ENCODE measurements around the gene WDR44. TPM values are rescaled to one million over a fixed set of nuclear protein-coding genes. Genes with fewer than 3 reads are reported as not detected.

Gene WDR44
- total and polyA plus RNA-seq, 12 donors = 3.8 to 15.7 (median 13.8) TPM

- WGBS, 2 donors = 1% methylated on average over 40 to 75 of the region's 81 CpGs
- DNase-seq (peak; percentile 12 to 54), ATAC-seq (peak; percentile 20 to 67 (median 50))
- peak overlapping the region; percentile 38 to 72 (median 62) for H3K4me3 ChIP-seq
- peaks cover 0 to 21% (median 0%) of the 10 kb centered on the region in 9 donors for H3K4me1 ChIP-seq
- H3K27ac ChIP-seq = peak overlapping the region in 9 of 10 donors; percentile 58 to 92 (median 71)
- H3K9me3 ChIP-seq = no peaks in the 10 kb centered on the region
- intact Hi-C loops (cut with DNase I) = loop anchor here in 1 of 10 donors (10.0 kb wide), 1 partner anchor 109 kb away; no protein-coding TSS in a partner anchor
- H3K27me3 ChIP-seq = peaks cover 0 to 38% (median 0%) of the 10 kb centered on the region in 7 donors
- TF ChIP-seq, protein P1, sequence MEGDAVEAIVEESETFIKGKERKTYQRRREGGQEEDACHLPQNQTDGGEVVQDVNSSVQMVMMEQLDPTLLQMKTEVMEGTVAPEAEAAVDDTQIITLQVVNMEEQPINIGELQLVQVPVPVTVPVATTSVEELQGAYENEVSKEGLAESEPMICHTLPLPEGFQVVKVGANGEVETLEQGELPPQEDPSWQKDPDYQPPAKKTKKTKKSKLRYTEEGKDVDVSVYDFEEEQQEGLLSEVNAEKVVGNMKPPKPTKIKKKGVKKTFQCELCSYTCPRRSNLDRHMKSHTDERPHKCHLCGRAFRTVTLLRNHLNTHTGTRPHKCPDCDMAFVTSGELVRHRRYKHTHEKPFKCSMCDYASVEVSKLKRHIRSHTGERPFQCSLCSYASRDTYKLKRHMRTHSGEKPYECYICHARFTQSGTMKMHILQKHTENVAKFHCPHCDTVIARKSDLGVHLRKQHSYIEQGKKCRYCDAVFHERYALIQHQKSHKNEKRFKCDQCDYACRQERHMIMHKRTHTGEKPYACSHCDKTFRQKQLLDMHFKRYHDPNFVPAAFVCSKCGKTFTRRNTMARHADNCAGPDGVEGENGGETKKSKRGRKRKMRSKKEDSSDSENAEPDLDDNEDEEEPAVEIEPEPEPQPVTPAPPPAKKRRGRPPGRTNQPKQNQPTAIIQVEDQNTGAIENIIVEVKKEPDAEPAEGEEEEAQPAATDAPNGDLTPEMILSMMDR (IDR thresholded peaks at IDR 0.05) = no peak
- H3K36me3 ChIP-seq = no peaks in the 10 kb centered on the region
Observed at GRCh38 chrX:118495958-118496762, 150.3 kb downstream of the WDR44 start.

- intact Hi-C loops (cut with DNase I) = loop anchor here in 1 of 10 donors (10.0 kb wide), 1 partner anchor 108 kb away; no protein-coding TSS in a partner anchor
- peak in 2 of 8 donors; percentile 7 to 8 for ATAC-seq
- peaks cover 0 to 38% (median 0%) of the 10 kb centered on the region in 7 donors for H3K27me3 ChIP-seq
Observed at GRCh38 chrX:118496763-118497079, 150.8 kb downstream of the WDR44 start.

GRCh38 chrX:118497180-118497818, 151.4 kb downstream of the WDR44 start:
- ATAC-seq (no peak), DNase-seq (no peak)
- Histone ChIP-seq H3K4me1 (peaks cover 0 to 29% (median 0%) of the 10 kb centered on the region in 9 donors), H3K27ac (peak overlapping the region in 3 of 10 donors; percentile 76 to 92 (median 78)), H3K9me3 (no peaks in the 10 kb centered on the region), H3K36me3 (no peaks in the 10 kb centered on the region), H3K27me3 (peaks cover 0 to 38% (median 0%) of the 10 kb centered on the region in 7 donors), H3K4me3 (peak overlapping the region in 6 of 10 donors; percentile 62 to 72 (median 64))
- intact Hi-C loops (cut with DNase I) = loop anchor here in 1 of 10 donors (10.0 kb wide), 1 partner anchor 108 kb away; no protein-coding TSS in a partner anchor
- 56 to 63% methylated on average over 7 of the region's 7 CpGs for WGBS, 2 donors
- TF ChIP-seq, protein P1 (IDR thresholded peaks at IDR 0.05) = no peak

More at GRCh38 chrX:118496763-118497079, 150.8 kb downstream of the WDR44 start:
- peak overlapping the region; percentile 38 to 72 (median 62) for H3K4me3 ChIP-seq
- peak overlapping the region in 8 of 10 donors; percentile 65 to 92 (median 74) for H3K27ac ChIP-seq
- H3K9me3 ChIP-seq = no peaks in the 10 kb centered on the region
- DNase-seq = no peak
- H3K36me3 ChIP-seq = no peaks in the 10 kb centered on the region
- TF ChIP-seq, protein P1 (IDR thresholded peaks at IDR 0.05) = no peak
- H3K4me1 ChIP-seq = peaks cover 0 to 26% (median 0%) of the 10 kb centered on the region in 9 donors
- 7 to 8% methylated on average over 10 to 13 of the region's 13 CpGs for WGBS, 2 donors

GRCh38 chrX:118498351-118498750, 152.4 kb downstream of the WDR44 start:
- Histone ChIP-seq H3K36me3 (no peaks in the 10 kb centered on the region), H3K27ac (no peak overlapping the region), H3K4me3 (no peak overlapping the region), H3K27me3 (peaks cover 0 to 42% (median 0%) of the 10 kb centered on the region in 7 donors), H3K9me3 (no peaks in the 10 kb centered on the region), H3K4me1 (peaks cover 0 to 38% (median 0%) of the 10 kb centered on the region in 9 donors)
- ATAC-seq = no peak
- no peak for DNase-seq
- TF ChIP-seq, protein P1 (IDR thresholded peaks at IDR 0.05) = no peak
- intact Hi-C loops (cut with DNase I) = loop anchor here in 1 of 10 donors (10.0 kb wide), 1 partner anchor 106 kb away; no protein-coding TSS in a partner anchor
- 79 to 88% methylated on average over 3 of the region's 3 CpGs for WGBS, 2 donors

Measured in heart right ventricle (tissue), 16 donors.